Lower leg skin (tissue), 3 donors: ENCODE results near the gene SPG21.

ENCODE experiments used
- CTCF ChIP-seq, 3 donors: fragments of 450-650 bp; IDR thresholded peaks; one replicate each; pipeline ENCODE4 v1.5.1; 2016; ENCODE audit warnings: antibody characterized with exemption in 3 of 3, mild to moderate bottlenecking in 3 of 3, moderate library complexity in 2 of 3
- POLR2A ChIP-seq, 2 donors: fragments of 450-650 bp; IDR thresholded peaks; one replicate each; pipeline ENCODE4 v1.6.1; 2016 to 2017; ENCODE audit warnings: antibody characterized with exemption in 2 of 2, mild to moderate bottlenecking in 1 of 2, moderate library complexity in 1 of 2

GRCh38 chr15:64987136-64987535 is 2.6 kb downstream of the SPG21 start:
- no peak for TF ChIP-seq CTCF (IDR thresholded peaks at IDR 0.05)
- TF ChIP-seq POLR2A (IDR thresholded peaks at IDR 0.05): no peak
